Fibroblast of lung (primary cell): ENCODE data around the gene EDDM13. TPM values are rescaled to one million over a fixed set of nuclear protein-coding genes. Genes with fewer than 3 reads are reported as not detected.

Source experiments
- DNase-seq, 2 donors: peaks; one replicate each; pipeline versions ENCODE4 v3.0.0 to v3.0.0-alpha.2; 2010; ENCODE audit warnings: low read depth in 2 of 2
- H2AFZ ChIP-seq: 2 replicates; pipeline ENCODE4 v1.5.1; 2012; ENCODE audit warnings: low read length, control low read depth, inconsistent platforms
- H3K27ac ChIP-seq: 2 replicates; pipeline ENCODE4 v1.5.1; 2011; ENCODE audit warnings: low read length, control low read depth; ENCODE audit not compliant: insufficient read depth
- H3K27me3 ChIP-seq: 2 replicates; pipeline ENCODE4 v1.5.1; 2011; ENCODE audit warnings: mild to moderate bottlenecking, low read length; ENCODE audit not compliant: control insufficient read depth, insufficient read depth
- H3K36me3 ChIP-seq: 2 replicates; pipeline ENCODE4 v1.5.1; 2011; ENCODE audit warnings: low read length; ENCODE audit not compliant: control insufficient read depth, insufficient read depth
- H3K4me1 ChIP-seq: 2 replicates; pipeline ENCODE4 v1.5.1; 2011; ENCODE audit warnings: low read length; ENCODE audit not compliant: control insufficient read depth, insufficient read depth; ENCODE audit errors: extremely low read depth
- H3K4me2 ChIP-seq: 2 replicates; pipeline ENCODE4 v1.5.1; 2011; ENCODE audit warnings: low read length, control low read depth; ENCODE audit not compliant: insufficient read depth; ENCODE audit errors: extremely low read depth
- H3K4me3 ChIP-seq, 4 experiments: fragments of 200-600 bp in 1 of 4; sonication (generic) in 1 of 4; replicated peaks in 1 of 4; 2 replicates each; pipeline ENCODE4 v1.5.1; 2011 to 2016; ENCODE audit warnings: low read length in 4 of 4, low read depth in 3 of 4, mild to moderate bottlenecking in 3 of 4, control low read depth in 2 of 4, inconsistent platforms in 1 of 4, mixed read lengths in 1 of 4; ENCODE audit not compliant: insufficient read depth in 1 of 4; ENCODE audit errors: control extremely low read depth in 1 of 4
- H3K79me2 ChIP-seq: 2 replicates; pipeline ENCODE4 v1.5.1; 2012; ENCODE audit warnings: mild to moderate bottlenecking, low read length, inconsistent platforms; ENCODE audit not compliant: control insufficient read depth, insufficient read depth
- H3K9ac ChIP-seq: 2 replicates; pipeline ENCODE4 v1.5.1; 2011; ENCODE audit warnings: mild to moderate bottlenecking, low read length, control low read depth; ENCODE audit not compliant: insufficient read depth
- H3K9me3 ChIP-seq: 2 replicates; pipeline ENCODE4 v1.5.1; 2012; ENCODE audit warnings: low read depth, low read length; ENCODE audit not compliant: control insufficient read depth, insufficient read depth
- H4K20me1 ChIP-seq: 2 replicates; pipeline ENCODE4 v1.5.1; 2011; ENCODE audit warnings: low read length; ENCODE audit not compliant: control insufficient read depth, insufficient read depth; ENCODE audit errors: extremely low read depth
- CTCF ChIP-seq, 2 donors: IDR thresholded peaks in 1 of 2; conservative IDR thresholded peaks in 1 of 2; 1 replicate in 1 of 2; 2 replicates in 1 of 2; pipeline ENCODE4 v1.5.1; 2011 to 2012; ENCODE audit warnings: low read length in 2 of 2, control low read depth in 1 of 2, inconsistent platforms in 1 of 2, low read depth in 1 of 2, mild to moderate bottlenecking in 1 of 2
- EZH2 ChIP-seq: IDR thresholded peaks from 2 replicates; pipeline ENCODE4 v1.5.1; 2012; ENCODE audit warnings: low read length, control low read depth, mild to moderate bottlenecking; ENCODE audit errors: missing control alignments
- polyA plus RNA-seq, 2 donors: library from polyadenylated mRNA; depleted of rRNA in 1 of 2; stranded (reverse) in 1 of 2; unstranded in 1 of 2; fragments of >200 nt; gene quantifications; 2 replicates each; pipeline ENCODE4 v1.2.1, GENCODE V29; 2011 to 2012; ENCODE audit warnings: missing spikeins in 1 of 2
- total RNA-seq: library from RNA; depleted of rRNA; stranded (reverse); fragments of >200 nt; gene quantifications from 2 replicates; pipeline ENCODE4 v1.2.1, GENCODE V29; 2014

The EDDM13 gene
- total and polyA plus RNA-seq, 2 donors (not counting 1 experiment from before 2014, with no cell fraction given), result not detected

DNA sequence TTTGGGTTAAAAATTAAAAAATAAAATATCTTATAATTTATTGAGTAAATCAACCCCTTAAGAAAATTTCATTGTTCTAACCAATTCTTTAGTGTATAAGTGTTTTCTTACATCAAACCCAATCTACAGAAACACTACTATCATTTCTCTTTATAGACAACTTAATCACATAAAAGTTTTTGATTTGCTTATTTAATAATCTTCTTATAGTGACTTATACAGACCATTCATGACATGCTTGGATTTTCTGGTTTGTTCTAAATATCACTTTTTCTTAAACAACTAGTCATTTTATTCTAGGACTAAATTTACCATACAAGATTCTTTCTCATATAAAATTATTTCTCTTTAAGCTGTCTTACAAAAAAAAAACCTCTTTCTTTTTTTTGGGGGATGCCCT, 69.4 kb downstream of the EDDM13 start:
- no peak overlapping the region for H3K9ac ChIP-seq
- H3K27ac ChIP-seq, result no peak overlapping the region
- TF ChIP-seq EZH2 (no peak), CTCF (conservative IDR thresholded peaks at IDR 0.05 in 1 of 2, IDR thresholded peaks at IDR 0.05 in 1 of 2; ENCODE audit: low read depth in 1 of 2, low read length in 2 of 2) (no peak)
- no peaks in the 10 kb centered on the region for H3K9me3 ChIP-seq
- DNase-seq, result no peak
- H3K36me3 ChIP-seq, result no peaks in the 10 kb centered on the region
- H3K4me2 ChIP-seq, result no peak overlapping the region
- H4K20me1 ChIP-seq, result no peaks in the 10 kb centered on the region
- H2AFZ ChIP-seq, result no peak overlapping the region
- no peaks in the 10 kb centered on the region for H3K79me2 ChIP-seq
- no peaks in the 10 kb centered on the region for H3K4me1 ChIP-seq
- no peaks in the 10 kb centered on the region for H3K27me3 ChIP-seq
- H3K4me3 ChIP-seq, result no peak overlapping the region

GRCh38 chr19:56347163-56347778, 74.7 kb downstream of the EDDM13 start:
- TF ChIP-seq CTCF (conservative IDR thresholded peaks at IDR 0.05 in 1 of 2, IDR thresholded peaks at IDR 0.05 in 1 of 2; ENCODE audit: low read depth in 1 of 2, low read length in 2 of 2), result no peak
- no peak for TF ChIP-seq EZH2
- H3K4me3 ChIP-seq, result no peak overlapping the region

GRCh38 chr19:56348289-56348877, 75.8 kb downstream of the EDDM13 start:
- TF ChIP-seq EZH2, result no peak
- peak; percentile 12 to 41 for TF ChIP-seq CTCF (conservative IDR thresholded peaks at IDR 0.05 in 1 of 2, IDR thresholded peaks at IDR 0.05 in 1 of 2; ENCODE audit: low read depth in 1 of 2, low read length in 2 of 2)

More at GRCh38 chr19:56347163-56347778, 74.7 kb downstream of the EDDM13 start:
- Histone ChIP-seq H3K4me2 (no peak overlapping the region), H3K27me3 (no peaks in the 10 kb centered on the region), H3K9me3 (no peaks in the 10 kb centered on the region), H3K4me1 (no peaks in the 10 kb centered on the region), H4K20me1 (no peaks in the 10 kb centered on the region), H3K79me2 (no peaks in the 10 kb centered on the region), H3K27ac (no peak overlapping the region), H2AFZ (no peak overlapping the region), H3K36me3 (no peaks in the 10 kb centered on the region), H3K9ac (no peak overlapping the region)
- DNase-seq, result no peak

More at GRCh38 chr19:56348289-56348877, 75.8 kb downstream of the EDDM13 start:
- Histone ChIP-seq H3K27me3 (no peaks in the 10 kb centered on the region), H3K4me2 (no peak overlapping the region), H4K20me1 (no peaks in the 10 kb centered on the region), H3K79me2 (no peaks in the 10 kb centered on the region), H3K27ac (no peak overlapping the region), H2AFZ (no peak overlapping the region), H3K4me3 (no peak overlapping the region), H3K9ac (no peak overlapping the region), H3K9me3 (no peaks in the 10 kb centered on the region), H3K36me3 (no peaks in the 10 kb centered on the region), H3K4me1 (no peaks in the 10 kb centered on the region)
- peak in 1 of 2 donors; percentile 10 for DNase-seq
